ENCODE data around the gene RNASE4. TPM values are rescaled to one million over a fixed set of nuclear protein-coding genes. Genes with fewer than 3 reads are reported as not detected.

The RNASE4 gene
- total RNA-seq, 1 experiment from 2014 or later, result not detected

GRCh38 chr14:20720741-20721140 is 36.4 kb downstream of the RNASE4 start:
- no peak overlapping the region; a peak in 1 of 7 replicates for H3K27ac Mint-ChIP-seq

More at GRCh38 chr14:20720741-20721140, 36.4 kb downstream of the RNASE4 start:
- Histone ChIP-seq H3K4ac (ENCODE audit: low read depth, low read length) (no peak overlapping the region), H3K56ac (ENCODE audit: insufficient read length, low read depth, low read length) (no peak overlapping the region), H3K4me2 (ENCODE audit: insufficient read depth, insufficient read length, low read length) (no peak overlapping the region), H2BK12ac (ENCODE audit: insufficient read length, low read depth, low read length) (no peak overlapping the region), H4K20me1 (ENCODE audit: control insufficient read depth, insufficient read depth, insufficient read length) (no peaks in the 10 kb centered on the region), H3K18ac (ENCODE audit: insufficient read length, low read depth, low read length) (no peak overlapping the region), H3K27me3 (ENCODE audit: insufficient read depth, low read length) (no peaks in the 10 kb centered on the region), H2BK5ac (ENCODE audit: insufficient read length, low read length) (no peak overlapping the region), H2AK5ac (ENCODE audit: insufficient read length, low read length) (no peak overlapping the region), H3T11ph (ENCODE audit: low read length) (no peak overlapping the region), H2BK20ac (ENCODE audit: low read depth, low read length, poor library complexity, severe bottlenecking) (no peak overlapping the region), H3K4me1 (ENCODE audit: insufficient read depth, low read length) (no peaks in the 10 kb centered on the region), H3K9ac (ENCODE audit: extremely low read depth, insufficient read length, low read length) (no peak overlapping the region), H2BK15ac (ENCODE audit: low read depth, low read length) (no peak overlapping the region), H3K23ac (ENCODE audit: insufficient read length, low read depth, low read length) (no peak overlapping the region), H4K5ac (ENCODE audit: insufficient read length, low read depth, low read length) (no peak overlapping the region), H4K91ac (ENCODE audit: insufficient read length, low read depth, low read length) (no peak overlapping the region), H3K79me1 (ENCODE audit: insufficient read depth, low read depth, low read length, poor library complexity, severe bottlenecking) (no peaks in the 10 kb centered on the region), H3K79me2 (ENCODE audit: insufficient read depth, low read length) (no peaks in the 10 kb centered on the region), H3K9me3 (ENCODE audit: control insufficient read depth, low read depth, low read length) (no peaks in the 10 kb centered on the region), H3K23me2 (ENCODE audit: insufficient read length, low read depth, low read length, poor library complexity, severe bottlenecking) (no peaks in the 10 kb centered on the region), H4K8ac (replicated peaks; ENCODE audit: insufficient read length, low read depth, low read length) (no peak overlapping the region), H3K14ac (ENCODE audit: insufficient read depth, low read length) (no peak overlapping the region), H3K27ac (ENCODE audit: insufficient read length, low read depth, low read length) (no peak overlapping the region), H2AFZ (ENCODE audit: low read length) (no peak overlapping the region), H2BK120ac (ENCODE audit: low read depth, low read length, poor library complexity, severe bottlenecking) (no peak overlapping the region)
- H3K4me1 Mint-ChIP-seq, result 0 out of 4 replicates have a peak, but pooled peaks cover 0 to 3% of the 10 kb centered on the region in 2 experiments
- peaks cover 17% of the 10 kb centered on the region for H3K27me3 Mint-ChIP-seq (ENCODE audit: low read depth)
- no peak for DNase-seq
- H3K36me3 Mint-ChIP-seq (ENCODE audit: insufficient read depth in 1 of 3, low read depth in 3 of 3), result no peaks in the 10 kb centered on the region
- WGBS (ENCODE audit: extremely low coverage, insufficient read length, low lambda C conversion rate), result no CpG with 5 or more reads among the region's 6 CpGs
- peaks cover 0 to 4% of the 10 kb centered on the region in 2 experiments; a peak in 2 of 5 replicates for H3K9me3 Mint-ChIP-seq
- H3K4me3 Mint-ChIP-seq, result no peak overlapping the region
- no peak for TF ChIP-seq CTCF (conservative IDR thresholded peaks at IDR 0.05)
